Measurements from ENCODE around the gene KRTAP6-3.

GRCh38 chr21:30623362-30623761 lies 31.1 kb downstream of the KRTAP6-3 start:
- TF ChIP-seq CTCF (IDR thresholded peaks at IDR 0.05; ENCODE audit: insufficient read depth, low read length, poor library complexity, severe bottlenecking), result no peak
- TF ChIP-seq EZH2phosphoT487 (conservative IDR thresholded peaks at IDR 0.05; ENCODE audit: low read length), result no peak
